GM11168 (cell line): ENCODE measurements around the gene MYL7.
"Not testable (repeated sequence)": the region's sequence is repeated elsewhere in the genome, so short reads cannot be mapped to it uniquely, and the experiment has no call there.

Experiments used
- in situ Hi-C: fragments of 300-500 bp; cut with MboI; formaldehyde crosslinking; loops from one replicate; pipeline ENCODE4 v1.12.0; 2022; ENCODE audit warnings: low sequenced_read_pairs; ENCODE audit not compliant: unreplicated experiment

Gene MYL7, protein sequence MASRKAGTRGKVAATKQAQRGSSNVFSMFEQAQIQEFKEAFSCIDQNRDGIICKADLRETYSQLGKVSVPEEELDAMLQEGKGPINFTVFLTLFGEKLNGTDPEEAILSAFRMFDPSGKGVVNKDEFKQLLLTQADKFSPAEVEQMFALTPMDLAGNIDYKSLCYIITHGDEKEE

DNA sequence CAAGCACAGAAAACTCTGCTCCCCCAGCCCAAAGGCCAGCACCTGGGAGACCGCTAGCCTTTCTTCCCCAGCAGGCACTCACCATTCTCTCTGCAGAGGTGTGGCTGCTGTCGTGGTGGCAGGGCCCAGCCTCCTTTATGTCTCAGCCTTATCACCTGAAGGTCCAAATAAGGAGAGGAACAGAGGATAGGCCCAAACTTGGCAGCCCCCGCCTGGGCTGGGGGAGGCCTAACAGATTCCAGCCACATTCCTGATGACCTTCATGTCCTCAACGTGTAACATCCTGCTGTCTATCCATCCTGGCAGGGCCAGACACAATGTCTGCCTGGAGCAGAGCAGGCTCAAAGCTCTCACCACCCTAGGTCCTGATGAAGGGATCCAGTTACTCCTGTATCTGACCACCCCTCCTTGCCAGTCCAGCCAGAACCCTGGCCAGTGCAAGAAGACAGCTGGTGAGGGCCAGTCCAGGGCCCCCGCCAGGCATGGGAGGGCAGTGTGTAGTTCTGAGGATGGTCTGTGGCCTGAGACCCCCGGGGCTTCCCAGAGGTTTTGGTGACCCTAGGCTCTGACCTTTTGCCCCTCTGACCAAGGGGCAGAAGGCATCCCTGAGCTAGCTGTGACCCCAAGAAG is at the start of gene MYL7:
Gene MYL7 (minus strand): TSS at position 112 of the 630 bp plus-strand sequence. CDS start 27 bp downstream, at position 85.
- in situ Hi-C loops, result no loop called here

DNA sequence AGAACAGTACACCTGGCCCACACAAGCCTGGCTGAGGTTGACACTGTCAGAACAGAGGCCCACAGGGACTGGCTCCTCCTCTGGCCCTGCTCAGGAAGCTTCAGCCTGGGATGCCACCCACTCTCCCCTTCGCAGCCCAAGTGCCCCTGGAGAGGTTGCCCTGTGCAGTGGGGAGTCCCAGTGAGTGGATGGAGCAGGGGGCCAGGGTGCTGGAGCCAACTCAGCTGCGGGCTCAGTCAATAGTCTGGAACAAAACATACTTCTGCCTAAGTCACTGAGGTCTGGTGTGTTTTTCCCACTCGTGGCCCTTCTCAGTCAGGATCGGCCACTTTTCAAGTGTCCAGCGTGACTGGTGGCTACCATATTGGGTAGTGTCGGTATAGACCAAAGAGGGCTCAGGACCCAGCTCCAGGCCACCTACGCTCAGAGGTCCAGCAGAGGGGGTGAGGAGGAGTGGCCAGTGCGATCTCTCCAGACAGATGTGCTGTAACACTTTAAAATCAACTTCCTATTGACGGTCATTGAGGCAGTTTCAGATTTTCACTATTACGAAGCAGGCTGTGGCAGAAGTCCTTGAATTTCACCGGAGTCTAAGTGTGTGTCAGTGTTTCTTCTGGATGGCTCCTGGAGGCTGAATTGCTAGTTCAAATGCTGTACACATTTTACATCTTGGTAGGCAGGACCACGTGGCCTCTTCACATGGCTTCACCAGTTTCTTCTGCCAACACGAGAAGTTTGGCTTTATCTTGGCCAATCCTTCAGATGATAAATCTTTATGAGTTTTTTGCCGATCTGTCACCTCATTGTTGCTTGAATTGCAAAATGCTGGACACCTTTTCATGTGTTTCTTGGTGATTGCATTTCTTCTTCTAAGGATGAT is 49.1 kb upstream of the MYL7 start:
- in situ Hi-C loops, result no loop called here

DNA sequence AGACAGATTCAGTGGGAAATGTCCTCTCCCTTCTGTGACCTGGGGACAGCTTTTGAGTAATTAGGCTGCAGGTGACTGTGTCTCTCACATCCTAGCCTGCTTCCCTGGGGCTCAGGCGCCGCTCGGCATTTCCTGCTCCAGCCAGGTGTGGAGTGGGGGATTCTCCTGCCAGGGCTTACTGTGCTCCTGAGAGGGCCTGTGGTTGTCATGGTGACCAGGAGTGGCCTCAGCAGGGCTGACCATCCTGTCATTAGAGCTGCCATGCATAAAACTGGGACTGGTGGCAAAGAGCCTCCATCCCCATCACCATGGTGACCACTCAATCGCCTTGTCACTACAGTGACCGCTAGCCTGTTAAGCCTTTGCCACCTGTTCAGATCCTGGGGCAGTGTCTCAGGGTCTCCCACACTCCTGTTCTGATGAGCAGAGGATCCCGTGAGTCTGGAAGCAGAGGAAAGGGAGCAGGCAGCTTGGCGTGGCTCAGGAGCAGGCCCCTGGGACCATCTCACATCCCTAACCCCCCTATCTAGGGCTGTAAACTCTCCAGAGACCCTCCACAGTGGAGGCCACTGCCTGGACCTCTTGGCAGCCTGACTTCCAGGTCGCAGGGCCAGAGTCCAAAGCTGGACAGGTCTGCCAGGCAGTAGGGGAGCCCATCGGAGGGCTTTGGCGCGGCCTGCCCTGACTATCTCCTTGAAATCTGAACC is 48.3 kb upstream of the MYL7 start, which contains the start of gene GCK:
Gene GCK (minus strand): TSS at position 154 of the 707 bp plus-strand sequence. CDS start 486 bp downstream, outside the sequence.
- in situ Hi-C loops, result no loop called here

DNA sequence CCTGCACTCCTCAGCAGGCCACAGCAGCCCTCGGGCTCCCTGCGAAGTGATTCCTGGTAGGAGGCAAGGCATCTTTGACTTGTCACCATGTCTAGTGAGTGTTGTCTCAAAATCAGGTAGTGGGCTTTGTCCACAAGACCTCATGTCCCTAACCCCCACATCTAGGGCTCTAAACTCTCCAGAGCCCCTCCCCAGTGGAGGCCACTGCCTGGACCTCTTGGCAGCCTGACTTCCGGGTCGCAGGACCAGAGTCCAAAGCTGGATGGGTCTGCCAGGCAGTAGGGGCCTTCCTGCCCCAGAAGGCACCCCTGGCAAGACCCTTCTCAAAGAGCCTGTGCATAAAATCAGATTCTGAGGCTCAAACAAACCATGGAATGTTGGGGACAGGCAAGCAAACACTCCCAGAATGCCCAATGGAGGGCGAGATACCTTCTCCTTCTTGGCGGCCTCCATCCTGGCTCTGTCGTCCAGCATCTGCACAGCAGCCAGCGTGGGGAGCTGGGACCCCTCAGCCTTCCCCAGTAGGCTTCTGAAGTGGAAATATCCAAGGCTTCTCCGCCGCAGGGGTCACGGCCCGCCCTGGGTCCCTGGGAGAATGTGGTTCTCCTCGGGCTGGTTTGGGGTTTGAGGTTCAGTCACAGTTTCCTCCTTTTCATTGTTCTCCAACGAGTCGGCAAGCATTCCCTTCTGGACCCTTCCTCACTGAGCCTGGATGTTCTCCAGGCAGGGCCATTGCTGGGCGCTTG is 47.5 kb upstream of the MYL7 start:
- in situ Hi-C loops, result no loop called here

DNA sequence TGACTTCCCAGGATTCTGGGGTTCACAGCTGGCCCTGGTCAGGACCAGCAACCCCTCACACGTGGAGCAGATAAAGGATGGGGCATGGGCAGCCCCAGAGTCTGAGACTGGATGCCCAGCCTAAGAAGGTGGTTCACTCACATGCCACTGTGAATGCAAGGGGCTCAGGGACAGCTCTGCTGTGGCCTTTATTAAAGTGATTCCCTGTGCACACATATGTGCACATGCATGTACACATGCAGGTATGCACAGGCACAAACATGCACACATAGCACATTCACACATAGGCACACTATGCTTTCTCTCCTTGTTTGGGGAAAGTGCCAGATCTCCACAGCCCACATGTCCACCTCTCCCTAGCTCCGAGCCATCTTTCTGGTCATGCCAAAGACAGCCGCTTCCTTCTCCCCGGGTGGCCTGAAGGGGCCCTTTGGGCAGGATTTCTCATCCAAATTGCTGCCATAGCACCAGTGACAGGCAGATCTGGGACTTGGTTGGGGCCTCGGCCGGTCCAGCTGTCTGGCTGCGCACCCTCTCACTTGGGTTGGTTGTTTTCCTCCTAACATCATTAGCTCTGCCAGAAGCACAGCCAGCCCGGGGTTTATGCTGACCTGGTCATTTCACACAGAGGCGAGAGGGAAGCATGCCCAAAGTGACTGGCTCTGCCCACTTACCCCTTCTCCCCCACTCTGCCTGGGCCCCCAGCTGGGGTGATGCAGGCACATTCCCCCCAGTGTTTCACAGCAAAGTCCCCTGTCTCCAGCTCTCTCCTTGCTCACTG is 46.7 kb upstream of the MYL7 start:
- in situ Hi-C loops, result no loop called here

DNA sequence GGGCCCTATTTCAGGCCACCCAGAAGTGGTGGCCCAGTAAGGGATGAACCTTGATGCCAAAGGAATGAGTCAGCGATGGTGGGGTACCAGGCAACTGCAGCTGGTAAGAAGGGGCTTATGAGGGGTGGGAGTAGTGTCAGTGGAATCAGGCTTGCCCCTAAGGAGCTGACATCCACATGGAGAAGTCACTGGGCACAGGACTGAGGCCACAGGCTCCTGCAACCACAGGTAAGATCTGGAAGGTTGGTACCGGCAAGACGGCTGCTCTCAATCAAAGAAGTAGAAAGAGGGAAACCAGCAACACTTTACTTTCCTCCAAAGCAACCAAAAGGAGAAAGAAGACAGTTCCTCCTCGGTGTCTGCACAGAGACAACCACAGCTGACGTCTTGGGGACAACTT is 45.6 kb upstream of the MYL7 start:
- in situ Hi-C loops, result no loop called here

DNA sequence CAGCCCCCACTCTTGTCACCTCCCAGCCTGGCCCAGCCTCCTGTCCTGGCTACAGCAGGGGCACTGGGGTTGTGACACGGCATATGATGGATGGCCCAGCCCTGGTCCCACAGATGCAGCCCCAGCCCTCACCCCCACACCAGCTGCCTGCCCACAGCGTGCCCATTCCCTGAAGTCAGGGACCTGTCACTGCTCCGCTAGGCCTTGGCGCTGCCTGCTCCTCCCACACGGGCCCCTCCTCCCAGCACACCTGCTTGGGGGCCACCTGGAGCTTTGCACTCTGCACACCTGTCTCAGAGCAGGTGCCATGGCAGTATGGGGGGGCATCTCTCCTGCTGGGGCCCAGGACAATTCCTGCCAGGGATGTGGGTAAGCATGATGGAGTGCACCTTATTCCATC is 44.6 kb upstream of the MYL7 start:
- in situ Hi-C loops, result no loop called here

DNA sequence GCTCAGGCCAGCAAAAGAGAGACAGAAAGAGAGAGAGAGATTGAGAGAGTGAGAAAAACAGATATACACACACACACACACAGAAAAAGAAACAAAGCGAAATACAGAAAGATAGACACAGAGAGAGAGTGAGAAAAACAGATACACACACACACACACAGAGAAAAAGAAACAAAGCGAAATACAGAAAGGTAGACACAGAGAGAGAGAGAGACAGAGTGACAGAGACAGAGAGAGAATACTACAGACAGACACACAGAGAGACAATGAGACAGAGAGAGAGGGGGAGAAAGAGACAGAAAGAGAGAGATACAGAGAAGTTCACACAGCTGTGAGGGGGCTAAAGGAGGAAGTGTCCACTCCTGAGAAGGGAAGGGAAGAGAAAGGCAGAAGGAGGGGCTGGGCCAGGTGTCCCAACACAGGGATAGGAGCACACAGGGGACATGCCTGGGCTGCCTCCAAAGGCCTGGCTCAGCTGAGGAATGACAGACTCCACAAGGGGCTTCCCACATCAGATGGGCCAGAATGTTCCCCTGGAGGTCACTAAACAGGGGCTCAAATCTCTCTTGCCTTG is 43.8 kb upstream of the MYL7 start:
- in situ Hi-C loops, result no loop called here

DNA sequence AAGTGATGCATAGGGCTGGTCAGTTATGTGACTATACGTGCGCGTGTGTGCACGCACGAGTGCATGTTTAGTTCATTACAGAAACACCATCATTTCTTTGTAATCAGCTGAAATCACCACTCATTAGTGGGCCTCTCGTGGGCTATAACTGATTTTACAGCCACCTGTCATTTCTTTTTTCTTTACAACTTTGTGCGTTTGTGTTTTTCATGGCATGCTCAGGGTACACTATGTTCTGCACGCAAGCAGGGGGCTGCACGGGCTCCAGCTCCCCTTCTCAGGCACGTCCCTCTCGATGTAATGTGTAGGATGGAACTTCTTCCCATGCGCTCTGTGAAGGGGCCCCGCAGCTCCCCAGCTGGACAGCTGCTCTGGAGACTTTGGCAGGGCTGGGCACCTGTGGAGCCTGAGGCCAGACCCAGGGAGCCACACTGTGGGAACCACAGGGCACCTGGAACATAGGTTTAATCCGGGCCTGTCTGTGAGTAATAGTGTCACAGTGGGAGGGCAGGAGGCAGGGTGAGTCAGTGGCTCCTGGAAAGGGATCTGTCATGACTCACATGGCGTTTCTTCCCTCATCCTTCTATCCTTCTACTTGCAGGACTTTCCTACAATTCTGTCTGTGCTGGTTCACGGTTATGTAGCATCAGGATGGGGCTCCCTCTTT is 43.2 kb upstream of the MYL7 start:
- in situ Hi-C loops, result no loop called here

DNA sequence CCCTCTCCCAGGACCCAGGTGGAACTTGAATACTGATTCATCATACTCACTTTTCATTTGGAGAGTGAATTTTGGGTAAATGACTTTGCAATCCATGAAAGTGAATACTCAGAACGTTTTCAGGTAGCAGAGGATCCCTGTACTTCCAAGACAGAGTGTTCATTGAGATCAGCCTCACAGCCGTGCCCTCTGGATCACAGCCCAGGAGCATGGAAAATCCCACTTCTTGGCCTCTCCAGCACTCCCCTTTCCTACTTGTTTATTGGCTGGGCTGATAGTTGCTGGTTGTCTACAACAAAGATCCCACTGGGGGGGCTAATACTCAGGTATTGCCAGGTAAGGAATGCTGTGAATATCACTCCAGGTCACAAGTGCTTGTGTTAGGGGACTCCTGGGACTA is 42.3 kb upstream of the MYL7 start:
- in situ Hi-C loops, result no loop called here

DNA sequence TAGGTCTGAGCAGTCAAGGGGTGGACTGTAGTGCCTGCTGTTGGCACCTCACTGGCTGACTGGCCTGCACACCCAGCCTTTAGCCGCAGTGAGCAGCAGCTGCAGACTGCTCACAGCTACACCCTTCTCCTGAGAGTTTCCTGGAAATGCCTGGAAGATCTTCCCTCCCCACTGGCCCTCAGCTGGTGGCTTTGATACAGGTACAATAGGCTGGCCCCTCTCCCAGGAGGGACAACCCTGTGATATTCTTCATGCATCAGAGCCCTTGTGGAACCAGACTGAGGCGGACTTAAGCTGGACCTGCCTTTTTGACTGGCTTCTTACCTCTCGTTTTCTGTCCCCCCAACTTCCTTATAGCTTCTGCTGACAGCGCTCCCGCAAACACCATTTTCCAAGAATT is 41.7 kb upstream of the MYL7 start:
- in situ Hi-C loops, result no loop called here

DNA sequence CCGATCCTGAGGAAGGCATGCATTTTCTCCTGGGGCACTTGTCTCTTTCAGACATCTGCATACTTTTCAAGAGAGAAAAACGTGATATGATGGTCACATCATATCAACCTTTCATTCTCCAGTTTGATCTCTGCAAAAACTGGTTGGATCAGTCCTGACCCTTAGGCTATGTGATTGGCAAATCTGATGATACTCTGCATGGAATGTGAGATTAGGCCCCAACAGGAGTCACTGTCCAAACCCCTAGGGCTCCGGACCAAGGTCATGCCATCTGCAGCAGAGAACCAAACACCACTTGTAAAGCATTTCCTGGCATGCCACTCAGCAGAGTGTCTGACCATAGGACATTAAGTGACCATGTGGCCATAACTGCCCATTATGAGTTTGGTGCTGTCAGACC is 39.5 kb upstream of the MYL7 start:
- in situ Hi-C loops, result no loop called here

DNA sequence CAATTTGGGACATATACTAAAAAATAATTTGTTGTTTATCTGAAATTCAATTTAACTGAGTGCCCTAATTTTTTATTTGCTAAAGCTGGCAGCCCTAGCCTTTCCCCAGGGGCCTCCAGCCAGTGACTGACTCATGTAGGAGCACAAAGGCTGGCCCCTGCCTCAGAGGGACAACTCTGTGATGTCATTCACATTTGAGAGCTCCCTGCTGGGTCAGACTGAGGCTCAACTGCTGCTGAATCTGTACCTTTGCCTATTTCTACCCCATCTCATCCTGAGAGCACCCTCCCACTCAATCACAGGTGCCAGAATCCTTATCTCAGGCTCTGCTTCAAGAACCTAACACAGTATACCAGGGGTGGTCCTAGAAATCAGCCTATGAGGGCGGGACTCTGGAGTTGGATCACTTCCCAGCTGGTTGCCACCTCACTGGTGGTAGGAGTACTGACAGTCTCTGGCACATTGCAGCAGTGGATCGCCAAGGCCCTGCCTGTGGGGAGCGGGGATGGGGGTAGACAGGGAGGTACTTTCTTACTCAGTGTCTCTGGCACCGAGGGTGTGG is 36.5 kb upstream of the MYL7 start:
- in situ Hi-C loops, result no loop called here

DNA sequence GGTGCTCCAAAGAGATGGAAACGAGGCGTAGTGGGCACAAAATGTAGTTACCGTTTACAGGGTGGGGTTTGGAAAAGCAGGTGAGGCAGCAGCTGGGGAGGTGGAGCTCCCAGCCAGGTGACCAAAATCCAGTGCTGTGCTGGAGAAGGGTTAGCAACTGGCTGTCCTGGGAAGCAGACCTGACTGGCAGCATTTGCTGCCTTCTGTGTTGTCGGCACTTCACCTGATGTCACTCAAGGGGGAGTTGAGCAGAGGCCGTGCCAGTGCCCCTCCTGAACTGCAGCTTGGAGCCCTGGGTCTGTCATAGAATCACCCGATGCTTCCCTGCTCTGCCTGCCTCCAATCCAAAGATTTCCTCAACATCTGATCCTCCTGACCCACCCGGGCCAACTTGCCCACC is 35.4 kb upstream of the MYL7 start:
- in situ Hi-C loops, result no loop called here

DNA sequence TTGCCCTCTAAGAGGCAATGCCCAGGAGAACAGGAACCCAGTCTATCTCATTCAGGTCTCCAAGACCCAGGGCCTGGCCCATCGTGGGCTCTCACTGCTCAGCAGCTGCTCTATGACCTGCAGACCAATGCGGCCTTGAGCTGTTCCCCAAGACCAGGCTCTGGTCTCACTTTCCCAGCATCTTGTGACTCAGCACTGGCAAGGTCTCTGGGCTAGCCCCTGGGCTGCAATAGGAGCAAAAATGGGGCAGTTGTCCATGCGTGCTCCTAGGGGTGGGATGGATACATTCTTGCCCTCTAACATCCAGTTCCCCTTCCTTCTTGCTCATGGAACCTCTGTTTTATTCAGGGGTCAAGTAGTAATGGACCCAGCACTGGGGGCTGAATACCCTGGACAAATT is 34.6 kb upstream of the MYL7 start:
- in situ Hi-C loops, result no loop called here

DNA sequence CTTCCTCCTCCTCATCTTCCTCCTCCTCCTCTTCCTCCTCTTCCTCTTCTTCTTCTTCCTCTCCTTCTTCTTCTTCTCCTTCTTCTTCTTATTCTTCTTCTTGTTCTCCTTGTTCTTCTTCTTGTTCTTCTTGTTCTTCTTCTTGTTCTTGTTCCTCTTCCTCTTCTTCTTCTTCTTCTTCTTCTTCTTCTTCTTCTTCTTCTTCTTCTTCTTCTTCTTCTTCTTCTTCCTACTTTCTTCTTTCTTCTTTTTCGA is 33.5 kb upstream of the MYL7 start:
- in situ Hi-C loops, result not testable (repeated sequence)

DNA sequence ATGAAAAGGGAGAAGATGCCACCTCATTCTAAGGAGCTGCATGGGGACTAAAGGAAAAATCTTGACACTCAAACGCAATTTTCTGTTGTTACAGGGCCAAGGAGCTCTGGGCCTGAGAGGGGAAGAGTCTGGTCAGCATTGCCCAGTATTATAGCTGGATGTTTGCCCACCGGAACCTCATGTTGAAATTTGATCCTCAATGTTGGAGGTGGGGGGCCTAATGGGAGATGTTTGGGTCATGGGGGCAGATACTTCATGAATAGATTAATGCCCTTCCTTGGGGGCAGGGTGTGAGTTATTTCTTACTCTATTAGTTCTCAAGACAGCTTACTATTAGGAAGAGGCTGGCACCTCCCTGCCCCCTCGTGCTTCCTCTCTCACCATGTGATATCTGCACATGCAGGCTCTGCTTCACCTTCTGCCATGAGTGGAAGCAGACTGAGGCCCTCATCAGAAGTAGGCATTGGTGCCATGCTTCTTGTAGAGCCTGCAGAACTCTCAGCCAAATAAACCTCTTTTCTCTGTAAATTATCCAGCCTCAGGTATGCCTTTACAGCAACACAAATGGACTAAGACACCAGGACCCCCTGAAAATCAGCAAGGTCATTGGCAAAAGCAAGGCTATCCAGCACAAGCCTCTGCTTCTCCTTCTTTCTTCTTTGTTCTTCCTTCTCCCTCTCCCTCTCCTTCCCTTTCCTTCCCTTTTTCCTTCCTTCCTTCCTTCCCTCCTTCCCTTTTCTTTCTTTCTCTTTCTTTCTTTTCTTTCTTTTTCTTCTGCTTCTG is 33.0 kb upstream of the MYL7 start:
- in situ Hi-C loops, result no loop called here
